Endothelial cell of umbilical vein (primary cell): ENCODE measurements around the gene MUC5AC. TPM values are rescaled to one million over a fixed set of nuclear protein-coding genes. Genes with fewer than 3 reads are reported as not detected.
"Not testable (repeated sequence)": the region's sequence is repeated elsewhere in the genome, so short reads cannot be mapped to it uniquely, and the experiment has no call there.

Experiments used
- BruUV-seq: library from RNA; stranded (reverse); fragments of 400-500 nt; replicated peaks from 2 replicates; lab custom pipeline; 2021; lab: Mats Ljungman, UMichigan
- CTCF ChIA-PET: fragments of 300-600, 350-600 bp; sonication (Branson Sonifier 250); formaldehyde crosslinking; loops from one replicate; lab custom pipeline; 2021; ENCODE audit warnings: antibody characterized with exemption, inconsistent platforms; lab: Charles Lee
- POLR2A ChIA-PET: fragments of 300-600, 350-600 bp; sonication (Branson Sonifier 250); formaldehyde crosslinking; loops from one replicate; lab custom pipeline; 2021; ENCODE audit warnings: antibody characterized with exemption, inconsistent platforms; lab: Charles Lee
- DNase-seq: peaks from one replicate; pipeline ENCODE4 v3.0.0-alpha.2; 2011; ENCODE audit warnings: low read depth, low spot score
- FAIRE-seq: peaks from 2 replicates; lab custom pipeline; 2011; peaks lifted over from hg19 to GRCh38; lab: Jason Lieb, UNC
- H2AFZ ChIP-seq: 2 replicates; pipeline ENCODE4 v1.6.0; 2012; ENCODE audit warnings: low read depth, low read length, control low read depth, inconsistent platforms
- H3K27ac ChIP-seq: 2 replicates; pipeline ENCODE4 v1.5.1; 2011; ENCODE audit warnings: low read depth, mild to moderate bottlenecking, control low read depth, low read length, moderate library complexity; ENCODE audit not compliant: insufficient read depth
- H3K27me3 ChIP-seq, 2 experiments: 2 replicates each; pipeline versions ENCODE4 v1.6.0 to v1.6.1; 2011; ENCODE audit warnings: low read length in 2 of 2, mixed read lengths in 1 of 2; ENCODE audit not compliant: control insufficient read depth in 2 of 2, insufficient read depth in 2 of 2
- H3K36me3 ChIP-seq, 2 experiments: 2 replicates in 1 of 2; 3 replicates in 1 of 2; pipeline ENCODE4 v1.5.1; 2011; ENCODE audit warnings: low read length in 2 of 2, mild to moderate bottlenecking in 1 of 2, moderate library complexity in 1 of 2; ENCODE audit not compliant: control insufficient read depth in 2 of 2, insufficient read depth in 2 of 2; ENCODE audit errors: extremely low read depth in 1 of 2
- H3K4me1 ChIP-seq: 3 replicates; pipeline ENCODE4 v1.5.1; 2011; ENCODE audit warnings: mild to moderate bottlenecking, low read length; ENCODE audit not compliant: control insufficient read depth, insufficient read depth; ENCODE audit errors: extremely low read depth
- H3K4me2 ChIP-seq: 2 replicates; pipeline ENCODE4 v1.6.1; 2011; ENCODE audit warnings: low read length, control low read depth, mixed read lengths; ENCODE audit not compliant: insufficient read depth
- H3K4me3 ChIP-seq, 3 experiments: fragments of 200-600 bp in 1 of 3; sonication (generic), shearing (Covaris generic) in 1 of 3; replicated peaks in 1 of 3; 2 replicates each; pipeline ENCODE4 v1.5.1; 2011 to 2016; ENCODE audit warnings: control low read depth in 3 of 3, low read length in 3 of 3, mild to moderate bottlenecking in 2 of 3, inconsistent platforms in 1 of 3, low read depth in 1 of 3, moderate library complexity in 1 of 3; ENCODE audit not compliant: insufficient read depth in 1 of 3
- H3K79me2 ChIP-seq: 2 replicates; pipeline ENCODE4 v1.6.0; 2012; ENCODE audit warnings: low read length, inconsistent platforms; ENCODE audit not compliant: control insufficient read depth, insufficient read depth
- H3K9ac ChIP-seq: replicated peaks from 2 replicates; pipeline ENCODE3; 2011; ENCODE audit warnings: low read length, control low read depth; ENCODE audit not compliant: insufficient read depth; ENCODE audit errors: extremely low read depth
- H3K9me1 ChIP-seq: replicated peaks from 3 replicates; pipeline ENCODE4 v1.6.0; 2011; ENCODE audit warnings: mild to moderate bottlenecking, low read length; ENCODE audit not compliant: control insufficient read depth, insufficient read depth; ENCODE audit errors: extremely low read depth
- H3K9me3 ChIP-seq: replicated peaks from 2 replicates; pipeline ENCODE4 v1.5.1; 2012; ENCODE audit warnings: low read length, inconsistent platforms; ENCODE audit not compliant: control insufficient read depth, insufficient read depth
- H4K20me1 ChIP-seq: replicated peaks from 2 replicates; pipeline ENCODE3; 2011; ENCODE audit warnings: mild to moderate bottlenecking, low read length; ENCODE audit not compliant: control insufficient read depth, insufficient read depth; ENCODE audit errors: extremely low read depth
- EZH2 ChIP-seq: IDR thresholded peaks from 2 replicates; pipeline ENCODE4 v1.6.1; 2012; ENCODE audit warnings: borderline replicate concordance, low read depth, mild to moderate bottlenecking, moderate library complexity, low read length, inconsistent platforms; ENCODE audit not compliant: severe bottlenecking
- FOS ChIP-seq: IDR thresholded peaks from 2 replicates; pipeline ENCODE4 v1.6.1; 2011; ENCODE audit warnings: mild to moderate bottlenecking, low read length, moderate library complexity, borderline replicate concordance; ENCODE audit not compliant: insufficient read depth
- GATA2 ChIP-seq: IDR thresholded peaks from 2 replicates; pipeline ENCODE4 v1.7.0; 2011; ENCODE audit warnings: low read depth, mild to moderate bottlenecking, moderate library complexity, mixed read lengths, low read length; ENCODE audit not compliant: insufficient read length, insufficient read depth
- JUN ChIP-seq: IDR thresholded peaks from 2 replicates; pipeline ENCODE4 v1.6.1; 2011; ENCODE audit warnings: borderline replicate concordance, low read depth; ENCODE audit not compliant: insufficient read length, insufficient read depth
- MYC ChIP-seq: IDR thresholded peaks from one replicate; pipeline ENCODE4 v1.6.1; 2011; ENCODE audit warnings: mild to moderate bottlenecking, low read depth, low read length
- POLR2A ChIP-seq: IDR thresholded peaks from 2 replicates; pipeline ENCODE4 v1.6.1; 2012; ENCODE audit warnings: low read depth, mild to moderate bottlenecking, control low read depth, low read length
- POLR2AphosphoS5 ChIP-seq: IDR thresholded peaks from 2 replicates; pipeline ENCODE4 v1.6.1; 2012; ENCODE audit warnings: low read depth, mild to moderate bottlenecking, control low read depth, low read length, moderate library complexity; ENCODE audit not compliant: insufficient read depth
- dilution Hi-C: fragments of 300-500 bp; cut with MboI; formaldehyde crosslinking; loops from one replicate; pipeline ENCODE4 v1.15.0; 2019; ENCODE audit warnings: low sequenced_read_pairs; ENCODE audit not compliant: extremely low pct_ligation_motif_present
- intact Hi-C: fragments of 100-400 bp; cut with micrococcal nuclease; formaldehyde crosslinking; loops from one replicate; pipeline ENCODE4 v1.10.0; 2022
- polyA plus RNA-seq, 4 experiments: library from polyadenylated mRNA; depleted of rRNA in 3 of 4; stranded (reverse) in 3 of 4; unstranded in 1 of 4; fragments of >200 nt; gene quantifications; 2 replicates each; pipeline versions ENCODE4 v1.2.1 to v1.2.3, GENCODE V29; 2011 to 2012; ENCODE audit warnings: missing spikeins in 1 of 4
- total RNA-seq: library from RNA; stranded (reverse); gene quantifications from 2 replicates; pipeline ENCODE4 v1.2.3, GENCODE V29; 2021
- TF ChIP-seq, protein P1 (sequence below), 2 donors: IDR thresholded peaks; 1 replicate in 1 of 2; 2 replicates in 1 of 2; pipeline ENCODE4 v1.5.1; 2011; ENCODE audit warnings: low read length in 2 of 2, mild to moderate bottlenecking in 2 of 2, moderate library complexity in 2 of 2, control low read depth in 1 of 2, inconsistent platforms in 1 of 2, low read depth in 1 of 2; ENCODE audit not compliant: insufficient read depth in 1 of 2; ENCODE audit errors: extremely low read depth in 1 of 2
- TF ChIP-seq, protein P2 (sequence below): IDR thresholded peaks from 2 replicates; pipeline ENCODE4 v1.6.1; 2011; ENCODE audit not compliant: insufficient read depth, insufficient read length

The MUC5AC gene
- total and polyA plus RNA-seq, 2 donors (not counting 3 experiments of a cell fraction or from before 2014, with no cell fraction given) = not detected

DNA sequence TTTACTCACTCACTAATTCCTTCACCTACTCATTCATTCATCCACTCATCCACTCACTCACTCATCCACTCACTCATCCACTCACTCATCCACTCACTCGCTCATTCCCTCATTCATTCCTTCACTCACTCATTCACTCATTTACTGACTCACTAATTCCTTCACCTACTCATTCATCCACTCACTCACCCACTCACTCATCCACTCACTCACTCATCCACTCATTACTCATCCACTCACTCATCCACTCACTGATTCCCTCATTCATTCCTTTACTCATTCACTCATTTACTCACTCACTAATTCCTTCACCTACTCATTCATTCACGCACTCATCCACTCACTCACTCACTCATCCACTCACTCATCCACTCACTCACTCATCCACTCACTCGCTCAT, 15.6 kb downstream of the MUC5AC start:
- H3K9me3 ChIP-seq, H3K4me1 ChIP-seq, intact Hi-C loops, H3K4me2 ChIP-seq, H2AFZ ChIP-seq, H3K36me3 ChIP-seq, CTCF ChIA-PET, FAIRE-seq, POLR2A ChIA-PET, DNase-seq, H3K27me3 ChIP-seq, H3K9ac ChIP-seq, dilution Hi-C loops, H4K20me1 ChIP-seq, H3K27ac ChIP-seq, H3K79me2 ChIP-seq, H3K4me3 ChIP-seq, H3K9me1 ChIP-seq, BruUV-seq: not testable (repeated sequence)

DNA sequence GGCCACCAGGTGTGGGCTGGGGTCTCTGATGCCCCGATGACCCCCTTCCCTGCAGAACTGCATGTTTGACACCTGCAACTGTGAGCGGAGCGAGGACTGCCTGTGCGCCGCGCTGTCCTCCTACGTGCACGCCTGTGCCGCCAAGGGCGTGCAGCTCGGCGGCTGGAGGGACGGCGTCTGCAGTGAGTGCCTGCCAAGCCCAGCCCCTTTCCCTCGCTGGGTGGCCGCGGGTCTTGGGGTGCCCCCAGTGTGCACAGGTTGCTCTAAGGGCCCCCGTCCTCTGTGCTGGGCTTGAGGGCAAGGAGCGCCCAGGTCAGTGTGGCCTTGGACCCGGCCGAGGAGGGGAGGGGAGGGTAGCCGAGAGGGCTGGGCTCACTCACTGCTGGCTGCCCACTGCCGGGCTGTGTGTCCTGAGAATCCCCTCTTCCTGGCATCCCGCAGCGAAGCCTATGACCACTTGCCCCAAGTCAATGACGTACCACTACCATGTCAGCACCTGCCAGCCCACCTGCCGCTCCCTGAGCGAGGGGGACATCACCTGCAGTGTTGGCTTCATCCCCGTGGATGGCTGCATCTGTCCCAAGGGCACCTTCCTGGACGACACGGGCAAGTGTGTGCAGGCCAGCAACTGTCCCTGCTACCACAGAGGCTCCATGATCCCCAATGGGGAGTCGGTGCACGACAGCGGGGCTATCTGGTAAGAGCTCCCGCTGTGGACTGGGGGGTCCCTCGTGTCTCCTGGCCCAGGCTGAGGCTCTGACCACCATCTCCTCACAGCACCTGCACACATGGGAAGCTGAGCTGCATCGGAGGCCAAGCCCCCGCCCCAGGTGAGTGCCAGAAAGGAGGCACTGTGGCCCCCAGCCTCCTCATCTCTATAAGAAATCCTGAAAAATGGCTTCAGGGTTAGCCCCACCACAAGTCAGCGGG, 17.0 kb downstream of the MUC5AC start:
- Histone ChIP-seq H4K20me1 (no peaks in the 10 kb centered on the region), H3K9me3 (no peaks in the 10 kb centered on the region), H3K79me2 (no peaks in the 10 kb centered on the region), H2AFZ (no peak overlapping the region), H3K9ac (no peak overlapping the region), H3K4me1 (no peaks in the 10 kb centered on the region), H3K4me2 (no peak overlapping the region), H3K4me3 (no peak overlapping the region), H3K9me1 (no peaks in the 10 kb centered on the region), H3K27me3 (no peaks in the 10 kb centered on the region), H3K27ac (no peak overlapping the region), H3K36me3 (no peaks in the 10 kb centered on the region)
- dilution Hi-C loops = no loop called here
- no TSS peak for BruUV-seq
- ChIA-PET CTCF (no interaction called here), POLR2A (no interaction called here)
- intact Hi-C loops = no loop called here
- DNase-seq = no peak
- no peak for FAIRE-seq
- TF ChIP-seq MYC (no peak), GATA2 (no peak), POLR2AphosphoS5 (no peak), POLR2A (no peak), JUN (no peak), FOS (no peak), EZH2 (no peak)
- TF ChIP-seq, protein P1, sequence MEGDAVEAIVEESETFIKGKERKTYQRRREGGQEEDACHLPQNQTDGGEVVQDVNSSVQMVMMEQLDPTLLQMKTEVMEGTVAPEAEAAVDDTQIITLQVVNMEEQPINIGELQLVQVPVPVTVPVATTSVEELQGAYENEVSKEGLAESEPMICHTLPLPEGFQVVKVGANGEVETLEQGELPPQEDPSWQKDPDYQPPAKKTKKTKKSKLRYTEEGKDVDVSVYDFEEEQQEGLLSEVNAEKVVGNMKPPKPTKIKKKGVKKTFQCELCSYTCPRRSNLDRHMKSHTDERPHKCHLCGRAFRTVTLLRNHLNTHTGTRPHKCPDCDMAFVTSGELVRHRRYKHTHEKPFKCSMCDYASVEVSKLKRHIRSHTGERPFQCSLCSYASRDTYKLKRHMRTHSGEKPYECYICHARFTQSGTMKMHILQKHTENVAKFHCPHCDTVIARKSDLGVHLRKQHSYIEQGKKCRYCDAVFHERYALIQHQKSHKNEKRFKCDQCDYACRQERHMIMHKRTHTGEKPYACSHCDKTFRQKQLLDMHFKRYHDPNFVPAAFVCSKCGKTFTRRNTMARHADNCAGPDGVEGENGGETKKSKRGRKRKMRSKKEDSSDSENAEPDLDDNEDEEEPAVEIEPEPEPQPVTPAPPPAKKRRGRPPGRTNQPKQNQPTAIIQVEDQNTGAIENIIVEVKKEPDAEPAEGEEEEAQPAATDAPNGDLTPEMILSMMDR (IDR thresholded peaks at IDR 0.05; ENCODE audit: extremely low read depth in 1 of 2, insufficient read depth in 1 of 2, low read depth in 1 of 2, low read length in 2 of 2) = no peak
- TF ChIP-seq, protein P2, sequence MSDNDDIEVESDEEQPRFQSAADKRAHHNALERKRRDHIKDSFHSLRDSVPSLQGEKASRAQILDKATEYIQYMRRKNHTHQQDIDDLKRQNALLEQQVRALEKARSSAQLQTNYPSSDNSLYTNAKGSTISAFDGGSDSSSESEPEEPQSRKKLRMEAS = no peak
